ENCODE results near the gene PCSK9.

PCSK9 gene

GRCh38 chr1:55059302-55060132 is 20.2 kb downstream of the PCSK9 start:
- DNase-seq (ENCODE audit: low read depth in 2 of 2) = no peak

- no peak for DNase-seq (ENCODE audit: low read depth in 2 of 2)
These were observed 21.0 kb downstream of the PCSK9 start for GRCh38 chr1:55060133-55060999.

GRCh38 chr1:55061000-55061705 is 21.8 kb downstream of the PCSK9 start:
- no peak for DNase-seq (ENCODE audit: low read depth in 2 of 2)

GRCh38 chr1:55061706-55062321 is 22.5 kb downstream of the PCSK9 start:
- DNase-seq (ENCODE audit: low read depth in 2 of 2) = no peak

GRCh38 chr1:55062801-55063576 is 23.6 kb downstream of the PCSK9 start:
- DNase-seq (ENCODE audit: low read depth in 2 of 2) = no peak

GRCh38 chr1:55063577-55063942 is 24.2 kb downstream of the PCSK9 start:
- no peak for DNase-seq (ENCODE audit: low read depth in 2 of 2)

- no peak for DNase-seq (ENCODE audit: low read depth in 2 of 2)
These were observed 24.8 kb downstream of the PCSK9 start for GRCh38 chr1:55064071-55064581.

- no peak for DNase-seq (ENCODE audit: low read depth in 2 of 2)
These were observed 25.5 kb downstream of the PCSK9 start for GRCh38 chr1:55064861-55065263.

GRCh38 chr1:55065648-55066047 is 26.3 kb downstream of the PCSK9 start:
- no peak for DNase-seq (ENCODE audit: low read depth in 2 of 2)

GRCh38 chr1:55067022-55067778 is 27.9 kb downstream of the PCSK9 start:
- DNase-seq (ENCODE audit: low read depth in 2 of 2) = no peak

GRCh38 chr1:55067914-55068313 is 28.6 kb downstream of the PCSK9 start:
- DNase-seq (ENCODE audit: low read depth in 2 of 2) = no peak

GRCh38 chr1:55068638-55069037 is 29.3 kb downstream of the PCSK9 start:
- no peak for DNase-seq (ENCODE audit: low read depth in 2 of 2)

- DNase-seq (ENCODE audit: low read depth in 2 of 2) = no peak
These were observed 29.9 kb downstream of the PCSK9 start for GRCh38 chr1:55069280-55069679.

- DNase-seq (ENCODE audit: low read depth in 2 of 2) = no peak
These were observed 31.2 kb downstream of the PCSK9 start for GRCh38 chr1:55070293-55071164.

- DNase-seq (ENCODE audit: low read depth in 2 of 2) = no peak
These were observed 32.1 kb downstream of the PCSK9 start for GRCh38 chr1:55071477-55071876.

GRCh38 chr1:55073187-55073916 is 34.0 kb downstream of the PCSK9 start:
- DNase-seq (ENCODE audit: low read depth in 2 of 2) = no peak

GRCh38 chr1:55074455-55074854 is 35.1 kb downstream of the PCSK9 start:
- no peak for DNase-seq (ENCODE audit: low read depth in 2 of 2)

GRCh38 chr1:55076356-55076755 is 37.0 kb downstream of the PCSK9 start:
- DNase-seq (ENCODE audit: low read depth in 2 of 2) = no peak
